Fibroblast of the aortic adventitia (primary cell): ENCODE data around the gene ATP9B. TPM values are rescaled to one million over a fixed set of nuclear protein-coding genes. Genes with fewer than 3 reads are reported as not detected.

Experiments
- DNase-seq: peaks from one replicate; pipeline ENCODE4 v3.0.0-alpha.2; 2010; ENCODE audit warnings: low read depth
- H3K4me3 ChIP-seq: 2 replicates; pipeline ENCODE4 v1.5.1; 2011; ENCODE audit warnings: low read depth, mild to moderate bottlenecking, control low read depth, low read length, moderate library complexity
- total RNA-seq: library from RNA; depleted of rRNA; stranded (reverse); fragments of >200 nt; gene quantifications from 2 replicates; pipeline ENCODE4 v1.2.3, GENCODE V29; 2012; ENCODE audit warnings: low replicate concordance
- TF ChIP-seq, protein P1 (sequence below): IDR thresholded peaks from 2 replicates; pipeline ENCODE4 v1.5.1; 2011; ENCODE audit warnings: mild to moderate bottlenecking, low read length, control low read depth, inconsistent platforms; ENCODE audit not compliant: insufficient read depth

Gene ATP9B
- total RNA-seq, 1 donor, result 22.0 TPM

DNA sequence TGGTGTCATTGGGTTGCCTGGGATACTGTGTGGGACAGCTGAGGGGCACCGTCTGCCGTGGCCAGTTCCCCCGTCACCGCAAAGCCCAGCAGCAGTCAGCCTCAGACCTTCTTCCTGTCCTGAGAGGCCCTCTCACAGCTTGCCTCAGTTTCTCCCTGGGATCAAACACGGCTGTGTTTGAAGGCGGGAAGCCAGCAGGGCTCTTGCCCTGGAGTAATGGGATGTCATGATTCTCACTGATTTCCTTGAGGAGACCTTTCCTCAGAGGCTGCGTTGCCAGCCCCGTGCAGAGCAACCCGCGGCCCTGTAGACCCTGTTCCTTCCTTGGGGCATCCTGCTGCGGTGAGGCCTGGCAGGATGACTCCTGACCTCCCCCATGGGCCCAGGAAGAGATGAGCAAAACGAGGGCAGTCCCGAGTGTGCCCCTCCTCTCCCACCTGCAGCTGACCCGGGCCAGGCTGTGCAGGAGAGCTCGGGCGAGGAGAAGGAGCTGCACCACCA lies 312.7 kb downstream of the ATP9B start:
- DNase-seq, result no peak
- H3K4me3 ChIP-seq, result no peak overlapping the region
- TF ChIP-seq, protein P1, sequence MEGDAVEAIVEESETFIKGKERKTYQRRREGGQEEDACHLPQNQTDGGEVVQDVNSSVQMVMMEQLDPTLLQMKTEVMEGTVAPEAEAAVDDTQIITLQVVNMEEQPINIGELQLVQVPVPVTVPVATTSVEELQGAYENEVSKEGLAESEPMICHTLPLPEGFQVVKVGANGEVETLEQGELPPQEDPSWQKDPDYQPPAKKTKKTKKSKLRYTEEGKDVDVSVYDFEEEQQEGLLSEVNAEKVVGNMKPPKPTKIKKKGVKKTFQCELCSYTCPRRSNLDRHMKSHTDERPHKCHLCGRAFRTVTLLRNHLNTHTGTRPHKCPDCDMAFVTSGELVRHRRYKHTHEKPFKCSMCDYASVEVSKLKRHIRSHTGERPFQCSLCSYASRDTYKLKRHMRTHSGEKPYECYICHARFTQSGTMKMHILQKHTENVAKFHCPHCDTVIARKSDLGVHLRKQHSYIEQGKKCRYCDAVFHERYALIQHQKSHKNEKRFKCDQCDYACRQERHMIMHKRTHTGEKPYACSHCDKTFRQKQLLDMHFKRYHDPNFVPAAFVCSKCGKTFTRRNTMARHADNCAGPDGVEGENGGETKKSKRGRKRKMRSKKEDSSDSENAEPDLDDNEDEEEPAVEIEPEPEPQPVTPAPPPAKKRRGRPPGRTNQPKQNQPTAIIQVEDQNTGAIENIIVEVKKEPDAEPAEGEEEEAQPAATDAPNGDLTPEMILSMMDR, result no peak

DNA sequence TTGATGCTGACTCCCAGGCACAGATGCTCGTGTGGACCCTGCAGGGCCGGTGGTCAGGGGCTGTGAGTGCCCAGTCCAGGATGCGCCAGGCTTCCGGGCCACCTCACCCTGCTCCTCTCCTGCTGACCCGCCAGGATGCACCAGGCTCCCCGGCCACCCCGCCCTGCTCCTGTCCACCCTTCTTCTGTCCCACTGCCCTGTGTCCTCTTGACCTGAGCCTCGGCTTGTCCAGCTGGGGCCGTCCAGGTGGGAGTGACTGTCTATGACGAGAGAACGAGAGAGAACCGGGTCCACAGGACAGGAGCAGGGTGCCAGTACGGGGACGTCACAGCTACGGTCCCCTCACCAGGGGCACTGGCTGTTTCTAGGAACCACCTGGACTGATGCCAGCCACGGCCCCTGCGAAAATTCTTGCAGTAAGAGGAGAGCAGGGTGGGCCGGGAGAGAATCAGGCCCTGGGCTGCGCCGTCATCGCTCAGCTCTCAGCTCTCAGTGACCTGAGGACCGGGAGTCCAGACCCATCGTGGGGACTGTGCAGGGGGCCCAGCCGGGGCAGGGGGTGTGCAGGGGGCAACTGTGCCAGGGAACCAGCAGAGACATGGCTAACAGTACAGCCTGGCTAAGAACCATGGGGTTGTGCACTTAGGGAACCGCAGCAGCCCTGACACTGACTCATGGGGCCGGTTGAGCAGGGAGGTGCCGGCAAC lies 313.6 kb downstream of the ATP9B start:
- DNase-seq, result no peak
- TF ChIP-seq, protein P1, result no peak

DNA sequence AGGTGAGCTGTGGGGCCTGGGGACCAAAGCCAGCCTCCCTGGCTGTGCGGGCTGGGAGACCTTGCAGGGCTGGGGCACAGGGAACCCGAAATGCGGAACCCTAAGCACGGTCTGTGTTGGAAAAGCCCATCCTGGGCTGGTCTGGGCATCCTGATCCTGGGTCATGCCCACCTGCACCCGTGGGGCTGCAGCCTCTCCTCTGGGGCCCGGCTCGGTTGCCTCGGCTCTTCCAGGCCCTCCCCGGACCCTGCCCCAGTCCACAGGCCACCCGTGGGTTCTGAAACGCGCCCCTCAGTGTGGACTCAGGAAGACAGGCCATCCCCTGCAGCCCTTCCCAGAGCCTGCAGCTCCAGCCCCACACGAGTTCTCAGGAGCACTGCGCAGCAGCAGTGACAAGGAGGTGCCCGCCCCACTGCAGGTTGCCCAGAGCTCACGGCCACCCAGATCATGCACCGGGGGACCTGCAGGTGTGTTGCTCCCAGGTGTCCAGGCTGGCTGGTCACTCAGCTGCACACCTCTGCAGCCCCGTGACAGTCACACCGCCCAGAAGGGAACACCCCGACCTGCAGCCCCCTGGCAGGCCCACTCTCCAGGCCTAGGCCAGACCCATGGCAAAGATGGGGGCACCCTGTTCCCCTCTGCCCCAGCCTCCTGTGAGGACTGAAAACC lies 314.3 kb downstream of the ATP9B start:
- DNase-seq, result no peak
- TF ChIP-seq, protein P1, result no peak
- H3K4me3 ChIP-seq, result no peak overlapping the region

More for the DNA sequence above, 313.6 kb downstream of the ATP9B start:
- no peak overlapping the region for H3K4me3 ChIP-seq

DNA sequence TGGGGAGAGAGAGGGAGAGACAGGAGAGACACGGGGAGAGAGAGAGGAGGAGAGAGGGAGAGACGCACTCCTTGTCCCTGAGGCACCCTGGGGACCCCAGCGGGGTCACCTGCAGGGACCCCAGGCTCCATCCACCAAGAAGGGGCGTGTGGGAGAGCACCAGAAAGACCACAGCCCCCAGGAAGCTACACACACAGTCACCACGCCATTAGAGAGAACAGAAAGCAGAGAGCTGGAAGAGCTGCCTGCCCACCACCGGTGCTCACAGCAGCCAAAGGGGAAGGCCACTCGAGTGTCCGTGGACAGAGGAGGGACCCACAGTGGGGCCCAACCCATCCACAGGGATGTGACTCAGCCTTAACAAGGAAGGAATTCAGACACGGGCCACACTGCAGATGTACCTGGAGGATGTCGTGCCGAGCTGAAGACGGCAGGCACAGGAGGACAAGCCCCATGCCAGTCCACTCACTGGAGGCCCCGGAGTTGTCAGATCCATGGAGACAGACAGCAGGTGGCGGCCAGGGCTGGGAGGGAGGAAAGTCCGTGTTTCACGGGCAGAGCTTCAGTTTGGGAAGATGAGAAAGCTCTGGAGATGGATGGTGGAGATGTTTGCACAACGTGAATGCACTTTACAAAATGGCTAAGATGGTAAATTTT lies 315.1 kb downstream of the ATP9B start:
- H3K4me3 ChIP-seq, result no peak overlapping the region
- TF ChIP-seq, protein P1, result no peak
- no peak for DNase-seq

DNA sequence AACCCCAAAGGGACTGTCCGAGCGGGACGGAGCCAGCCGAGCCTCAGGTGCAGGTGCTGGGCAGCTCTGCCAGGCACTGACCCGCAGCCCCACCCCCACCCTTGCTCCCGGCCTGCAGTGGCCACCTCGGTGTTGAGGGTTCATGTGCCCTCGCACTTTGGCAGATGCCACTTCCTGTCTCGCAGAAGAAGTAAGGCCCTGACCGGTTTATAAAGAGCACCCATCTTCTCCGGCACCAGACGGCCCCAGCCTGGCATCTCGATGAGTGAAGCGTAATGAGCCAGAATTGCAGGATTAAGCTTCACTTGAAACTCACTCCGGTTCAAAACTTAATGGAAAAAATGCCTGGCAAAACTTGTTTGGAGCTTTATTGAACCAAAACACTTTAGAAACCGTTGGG lies 315.6 kb downstream of the ATP9B start:
- no peak overlapping the region for H3K4me3 ChIP-seq
- TF ChIP-seq, protein P1, result no peak
- DNase-seq, result no peak

DNA sequence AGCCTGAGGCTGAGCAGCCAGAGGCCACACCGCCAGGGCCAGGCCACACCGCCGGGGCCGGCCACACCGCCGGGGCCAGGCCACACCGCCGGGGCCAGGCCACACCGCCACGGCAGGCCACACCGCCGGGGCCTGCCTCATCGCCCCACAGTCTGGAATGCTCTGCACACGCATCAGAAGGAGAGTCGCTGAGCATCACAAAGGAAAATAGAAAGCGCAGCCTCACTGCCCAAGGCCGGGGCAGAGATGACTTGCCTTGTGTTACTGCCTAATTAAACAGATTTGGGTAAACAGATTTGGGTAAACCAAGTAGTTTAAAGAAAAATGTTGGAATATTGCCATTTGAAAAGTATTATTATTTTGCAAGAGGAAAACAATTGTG lies 316.1 kb downstream of the ATP9B start:
- TF ChIP-seq, protein P1, result no peak

More for the DNA sequence above, 316.1 kb downstream of the ATP9B start:
- H3K4me3 ChIP-seq, result no peak overlapping the region
- DNase-seq, result no peak
